ENCODE results near the gene DGUOK.
A peak's percentile ranks its signal among the peaks of the same experiment; 100 is the strongest.

The DGUOK gene

GRCh38 chr2:73970141-73970803 lies 43.6 kb downstream of the DGUOK start:
- no peak for DNase-seq (ENCODE audit: low spot score)
- TF ChIP-seq CTCF (IDR thresholded peaks at IDR 0.05; ENCODE audit: extremely low read depth, missing control alignments): no peak

- peak; percentile 54 for DNase-seq (ENCODE audit: low spot score)
- TF ChIP-seq CTCF (IDR thresholded peaks at IDR 0.05; ENCODE audit: extremely low read depth, missing control alignments): no peak
Measured at GRCh38 chr2:73970850-73971471, 44.3 kb downstream of the DGUOK start.

DNA sequence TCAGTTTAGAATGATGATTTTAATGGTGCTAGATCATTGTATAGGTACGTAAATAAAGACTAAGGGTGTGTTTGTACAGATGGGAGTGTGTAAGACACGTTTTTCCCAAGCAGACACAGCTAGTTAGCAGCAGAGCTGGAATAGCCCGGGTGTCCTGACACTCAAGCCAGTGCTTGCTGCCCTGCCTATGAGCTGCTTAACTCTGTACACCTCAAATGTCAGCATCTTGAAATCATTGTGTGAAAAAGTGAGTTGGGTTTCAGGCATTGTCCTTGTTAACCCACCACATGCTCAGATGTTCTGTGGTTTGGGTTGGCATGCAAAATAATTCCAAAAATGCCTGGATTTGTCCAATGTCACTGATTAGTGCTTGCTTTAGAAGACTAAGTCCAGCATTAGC lies 45.0 kb downstream of the DGUOK start:
- DNase-seq (ENCODE audit: low spot score): no peak
- TF ChIP-seq CTCF (IDR thresholded peaks at IDR 0.05; ENCODE audit: extremely low read depth, missing control alignments): no peak

DNA sequence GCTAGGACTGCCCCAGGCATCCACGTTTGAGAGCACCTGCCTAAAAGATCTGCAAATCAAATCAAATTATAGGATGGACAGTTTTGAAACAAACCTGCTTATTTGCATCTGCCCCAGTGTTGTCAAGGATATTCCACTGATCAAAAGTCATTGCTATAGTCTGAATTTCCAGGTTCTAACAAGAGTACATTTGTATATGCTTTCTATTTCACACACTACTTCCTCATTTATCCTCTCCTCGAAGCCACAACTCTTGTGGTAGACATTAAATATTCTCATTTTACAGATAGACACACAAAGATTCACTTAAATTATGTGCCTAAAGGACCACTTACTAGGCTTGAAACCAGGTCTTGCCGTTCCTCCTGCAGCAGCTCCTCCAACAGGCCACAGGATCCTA lies 46.2 kb downstream of the DGUOK start:
- DNase-seq (ENCODE audit: low spot score): no peak
- TF ChIP-seq CTCF (IDR thresholded peaks at IDR 0.05; ENCODE audit: extremely low read depth, missing control alignments): no peak

DNA sequence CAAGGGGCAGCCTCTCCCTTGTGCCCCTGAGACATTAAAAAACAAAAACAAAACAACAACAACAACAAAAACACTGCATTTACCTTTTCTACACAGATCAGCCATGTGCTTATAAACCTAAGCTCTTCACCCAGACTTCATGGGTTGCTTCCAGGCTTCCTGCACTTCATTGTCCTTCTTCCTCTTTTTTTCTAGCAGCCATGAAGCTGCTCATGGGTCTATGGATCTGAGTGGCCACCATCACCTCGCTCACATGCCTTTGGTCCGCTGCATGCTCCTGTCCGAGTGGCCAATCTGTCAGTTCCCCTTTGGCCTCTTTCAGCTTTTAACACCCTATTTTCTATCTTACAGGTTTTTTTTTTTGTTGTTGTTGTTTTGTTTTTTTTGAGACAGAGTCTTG lies 49.1 kb downstream of the DGUOK start:
- no peak for DNase-seq (ENCODE audit: low spot score)
- TF ChIP-seq CTCF (IDR thresholded peaks at IDR 0.05; ENCODE audit: extremely low read depth, missing control alignments): no peak

DNA sequence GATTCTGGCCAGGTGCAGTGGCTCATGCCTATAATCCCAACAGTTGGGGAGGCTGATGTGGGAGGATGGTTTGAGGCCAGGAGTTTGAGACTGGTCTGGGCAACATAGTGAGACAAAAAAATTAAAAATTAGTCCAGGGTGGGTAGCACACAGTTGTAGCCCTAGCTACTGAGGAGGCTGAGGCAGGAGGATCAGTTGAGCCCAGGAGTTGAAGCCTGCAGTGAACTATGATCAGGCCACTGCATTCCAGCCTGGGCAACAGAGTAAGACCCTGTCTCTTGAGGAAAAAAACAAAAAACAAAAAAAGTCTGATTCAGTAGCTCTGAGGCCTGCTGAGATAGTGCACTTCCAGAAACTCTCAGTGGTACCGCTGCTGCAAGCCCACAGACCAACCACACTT lies 50.1 kb downstream of the DGUOK start:
- TF ChIP-seq CTCF (IDR thresholded peaks at IDR 0.05; ENCODE audit: extremely low read depth, missing control alignments): no peak
- no peak for DNase-seq (ENCODE audit: low spot score)

DNA sequence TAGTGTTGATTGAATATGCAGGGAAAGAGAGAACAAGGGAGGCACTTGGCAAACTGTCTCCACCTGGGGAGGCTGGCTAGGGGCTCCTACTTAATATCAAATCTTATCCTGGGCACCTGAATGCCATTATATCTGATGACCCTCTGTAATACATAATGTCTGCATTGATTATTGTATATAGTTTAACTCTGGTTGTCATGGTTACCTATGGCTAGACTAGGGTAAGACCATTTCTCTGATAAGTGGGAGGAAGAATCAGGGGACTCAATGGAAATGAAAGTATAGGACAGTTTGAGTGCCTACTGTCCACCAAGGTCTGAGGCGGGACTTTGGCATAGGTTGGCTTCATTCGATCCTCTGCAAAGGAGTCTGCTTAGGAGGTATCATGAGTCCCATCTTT lies 50.8 kb downstream of the DGUOK start:
- no peak for DNase-seq (ENCODE audit: low spot score)
- TF ChIP-seq CTCF (IDR thresholded peaks at IDR 0.05; ENCODE audit: extremely low read depth, missing control alignments): no peak

Data from GM20000 (cell line).